IMR-90 (cell line): ENCODE results near the gene ASXL1. TPM values are rescaled to one million over a fixed set of nuclear protein-coding genes. Genes with fewer than 3 reads are reported as not detected.

ENCODE experiments used
- ATAC-seq: fragments of 200-7000 bp; cut with Tn5 transposase; 2 replicates; pipeline ENCODE4 v1.9.1; 2020; ENCODE audit warnings: low read depth, mild to moderate bottlenecking, moderate library complexity
- BruUV-seq: library from RNA; stranded (reverse); fragments of 400-500 nt; replicated peaks from 2 replicates; lab custom pipeline; 2021; lab: Mats Ljungman, UMichigan
- CTCF ChIA-PET: fragments of 300-600 bp; formaldehyde crosslinking; extraction: SDS; loops from one replicate; lab custom pipeline; 2021; ENCODE audit warnings: antibody characterized with exemption; lab: Yijun Ruan, JAX
- POLR2A ChIA-PET: fragments of 300-600 bp; sonication (Branson Sonifier 250); formaldehyde crosslinking; loops from one replicate; lab custom pipeline; 2022; ENCODE audit warnings: antibody characterized with exemption; ENCODE audit not compliant: unreplicated experiment; lab: Charles Lee
- DNase-seq: peaks from one replicate; pipeline ENCODE4 v3.0.0; 2013
- H2AFZ ChIP-seq: replicated peaks from 2 replicates; pipeline ENCODE3; 2013; ENCODE audit warnings: low read length, mild to moderate bottlenecking; ENCODE audit not compliant: poor library complexity
- H2AK5ac ChIP-seq: 2 replicates; pipeline ENCODE4 v1.6.1; 2013; ENCODE audit warnings: low read depth, low read length, inconsistent platforms
- H2AK9ac ChIP-seq: replicated peaks from 2 replicates; pipeline ENCODE3; 2013; ENCODE audit warnings: mild to moderate bottlenecking, low read depth, low read length, moderate library complexity; ENCODE audit not compliant: poor library complexity
- H2BK120ac ChIP-seq: 2 replicates; pipeline ENCODE4 v1.6.1; 2013; ENCODE audit warnings: low read depth, low read length, inconsistent platforms
- H2BK15ac ChIP-seq: 3 replicates; pipeline ENCODE4 v1.6.1; 2013; ENCODE audit warnings: low read depth, low read length, inconsistent platforms
- H2BK20ac ChIP-seq: 2 replicates; pipeline ENCODE4 v1.6.1; 2013; ENCODE audit warnings: low read depth, mild to moderate bottlenecking, inconsistent platforms, low read length, moderate library complexity
- H2BK5ac ChIP-seq: 2 replicates; pipeline ENCODE4 v1.6.1; 2013; ENCODE audit warnings: mild to moderate bottlenecking, low read depth, low read length, inconsistent platforms; ENCODE audit not compliant: poor library complexity, severe bottlenecking
- H3K14ac ChIP-seq: replicated peaks from 2 replicates; pipeline ENCODE4 v1.6.1; 2013; ENCODE audit warnings: low read depth, low read length, inconsistent platforms
- H3K18ac ChIP-seq: 2 replicates; pipeline ENCODE4 v1.6.1; 2013; ENCODE audit warnings: low read depth, low read length, control low read depth
- H3K23ac ChIP-seq: 2 replicates; pipeline ENCODE4 v1.6.1; 2013; ENCODE audit warnings: low read depth, low read length, inconsistent platforms
- H3K27ac ChIP-seq: 2 replicates; pipeline ENCODE4 v1.5.1; 2013; ENCODE audit warnings: mild to moderate bottlenecking, control low read depth, low read length; ENCODE audit not compliant: insufficient read depth
- H3K27me3 ChIP-seq: 2 replicates; pipeline ENCODE4 v1.6.1; 2013; ENCODE audit warnings: low read length; ENCODE audit not compliant: control insufficient read depth, insufficient read depth
- H3K36me3 ChIP-seq: 2 replicates; pipeline ENCODE4 v1.6.1; 2013; ENCODE audit warnings: low read length, mixed read lengths; ENCODE audit not compliant: control insufficient read depth, insufficient read depth
- H3K4ac ChIP-seq: 2 replicates; pipeline ENCODE4 v1.6.1; 2013; ENCODE audit warnings: low read depth, low read length, inconsistent platforms
- H3K4me1 ChIP-seq: 2 replicates; pipeline ENCODE4 v1.6.1; 2013; ENCODE audit warnings: low read length, mixed read lengths; ENCODE audit not compliant: control insufficient read depth, insufficient read depth
- H3K4me2 ChIP-seq: 2 replicates; pipeline ENCODE4 v1.6.1; 2013; ENCODE audit warnings: low read depth, mild to moderate bottlenecking, control low read depth, low read length, moderate library complexity
- H3K4me3 ChIP-seq: 2 replicates; pipeline ENCODE4 v1.5.1; 2013; ENCODE audit warnings: low read depth, mild to moderate bottlenecking, control low read depth, low read length, moderate library complexity; ENCODE audit not compliant: insufficient read depth
- H3K56ac ChIP-seq: 2 replicates; pipeline ENCODE4 v1.6.1; 2013; ENCODE audit warnings: low read length, inconsistent platforms; ENCODE audit not compliant: insufficient read depth; ENCODE audit errors: extremely low read depth
- H3K79me1 ChIP-seq, 2 experiments: 2 replicates each; pipeline ENCODE4 v1.6.1; 2013; ENCODE audit warnings: low read length in 2 of 2, inconsistent platforms in 1 of 2, low read depth in 1 of 2
- H3K9ac ChIP-seq: 2 replicates; pipeline ENCODE4 v1.6.1; 2013; ENCODE audit warnings: low read depth, low read length, control low read depth
- H3K9me1 ChIP-seq: 2 replicates; pipeline ENCODE4 v1.6.1; 2013; ENCODE audit warnings: low read length, inconsistent platforms; ENCODE audit not compliant: insufficient read depth
- H3K9me3 ChIP-seq: 2 replicates; pipeline ENCODE4 v1.6.1; 2013; ENCODE audit warnings: low read length; ENCODE audit not compliant: control insufficient read depth, insufficient read depth
- H4K20me1 ChIP-seq: 2 replicates; pipeline ENCODE4 v1.6.1; 2013; ENCODE audit warnings: low read length, inconsistent platforms; ENCODE audit not compliant: insufficient read depth
- H4K5ac ChIP-seq: 2 replicates; pipeline ENCODE4 v1.6.1; 2013; ENCODE audit warnings: mild to moderate bottlenecking, low read depth, low read length, control low read depth
- H4K8ac ChIP-seq, 2 experiments: 2 replicates each; pipeline ENCODE4 v1.6.1; 2013; ENCODE audit warnings: low read depth in 2 of 2, low read length in 2 of 2, control low read depth in 1 of 2, inconsistent platforms in 1 of 2
- H4K91ac ChIP-seq: 2 replicates; pipeline ENCODE4 v1.6.1; 2013; ENCODE audit warnings: low read depth, low read length, inconsistent platforms; ENCODE audit not compliant: insufficient read depth
- CEBPB ChIP-seq: IDR thresholded peaks from 2 replicates; pipeline ENCODE4 v1.6.1; 2012; ENCODE audit warnings: low read depth, low read length, improper control_type of control experiment
- RAD21 ChIP-seq: IDR thresholded peaks from 2 replicates; pipeline ENCODE4 v1.6.1; 2012; ENCODE audit warnings: low read length, improper control_type of control experiment
- WGBS, 2 experiments: methylation state at CpG; one replicate each; pipeline versions ENCODE4 v1.1.5 to v1.1.7; 2013; ENCODE audit warnings: missing lambda C conversion rate in 2 of 2; ENCODE audit not compliant: insufficient read length in 1 of 2; ENCODE audit errors: extremely low coverage in 2 of 2; 5-methylcytosine and 5-hydroxymethylcytosine counted together
- dilution Hi-C: fragments of 300-500 bp; cut with HindIII; formaldehyde crosslinking; loops from one replicate; pipeline ENCODE4 v1.14.3; 2018; ENCODE audit warnings: low sequenced_read_pairs; ENCODE audit not compliant: unreplicated experiment
- in situ Hi-C: fragments of 300-500 bp; cut with MboI; formaldehyde crosslinking; loops from 3 replicates; pipeline ENCODE4 v1.14.3; 2019; ENCODE audit warnings: low sequenced_read_pairs, inconsistent platforms, mixed read lengths
- intact Hi-C: fragments of 100-400 bp; cut with micrococcal nuclease; formaldehyde crosslinking; loops from 2 replicates; pipeline ENCODE4 v1.10.0; 2022
- polyA plus RNA-seq, 3 experiments: library from polyadenylated mRNA; depleted of rRNA; stranded (reverse); fragments of >200 nt; gene quantifications; 2 replicates each; pipeline ENCODE4 v1.2.3, GENCODE V29; 2012; ENCODE audit warnings: low replicate concordance in 1 of 3
- total RNA-seq: library from RNA; depleted of rRNA; stranded (reverse); fragments of >200 nt; gene quantifications from 2 replicates; pipeline ENCODE4 v1.2.3, GENCODE V29; 2012

Gene ASXL1
- total and polyA plus RNA-seq, 2 of the 4 experiments (the other 2 are of a cell fraction): 29.9 to 37.1 TPM

DNA sequence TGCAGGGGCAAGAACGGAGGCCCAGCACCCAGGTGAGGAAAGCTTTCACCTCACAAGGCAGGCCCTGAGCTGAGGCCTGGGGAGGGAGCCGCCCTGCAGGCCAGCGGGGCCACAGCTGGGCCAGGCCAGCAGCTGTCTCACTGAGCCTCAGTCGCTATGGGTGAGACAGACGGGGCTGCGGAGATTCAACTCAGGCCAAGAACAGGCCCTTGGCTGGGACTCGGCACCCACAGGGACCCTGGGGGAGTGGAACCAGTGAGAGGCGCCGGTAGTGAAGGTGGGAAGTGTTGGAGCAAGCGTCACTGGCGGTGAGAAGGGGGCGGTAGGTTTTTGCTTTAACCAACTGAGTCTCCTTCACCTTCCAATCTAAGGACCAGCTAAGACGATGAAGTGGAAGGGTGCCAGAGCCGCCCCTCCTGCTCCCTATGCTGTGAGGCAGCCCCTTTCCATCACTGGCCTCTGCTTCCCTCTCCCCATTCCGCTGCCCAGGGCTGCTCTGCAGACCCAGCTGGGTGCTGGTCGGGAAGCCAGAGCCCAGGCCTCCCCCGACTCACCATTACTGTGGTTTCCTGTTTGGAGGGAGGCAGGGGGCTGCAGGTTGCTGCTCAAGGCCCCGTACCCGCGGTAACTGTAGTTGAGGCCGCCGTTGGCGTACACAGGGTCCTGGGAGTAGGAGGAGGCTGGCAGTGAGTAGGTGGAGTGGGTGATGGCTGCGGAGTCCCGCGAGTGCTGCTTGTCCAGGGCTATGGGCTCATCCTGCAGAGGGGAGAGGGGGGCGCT is 93.7 kb downstream of the ASXL1 start:
- Histone ChIP-seq H4K5ac (no peak overlapping the region), H3K9me3 (no peaks in the 10 kb centered on the region), H3K4me2 (no peak overlapping the region), H3K23ac (no peak overlapping the region), H4K8ac (no peak overlapping the region), H3K4ac (no peak overlapping the region), H3K79me1 (peaks cover 30 to 36% of the 10 kb centered on the region in 2 experiments), H2AFZ (no peak overlapping the region), H3K56ac (no peak overlapping the region), H2BK15ac (no peak overlapping the region), H3K9ac (no peak overlapping the region), H3K36me3 (peaks cover 80% of the 10 kb centered on the region), H4K91ac (no peak overlapping the region), H3K4me1 (peaks cover 3% of the 10 kb centered on the region), H3K27ac (no peak overlapping the region), H3K18ac (no peak overlapping the region), H4K20me1 (peaks cover 28% of the 10 kb centered on the region), H2BK120ac (no peak overlapping the region), H3K27me3 (no peaks in the 10 kb centered on the region), H2BK5ac (no peak overlapping the region), H3K9me1 (no peaks in the 10 kb centered on the region), H2AK5ac (no peak overlapping the region), H2AK9ac (no peak overlapping the region), H3K4me3 (no peak overlapping the region), H3K14ac (no peak overlapping the region), H2BK20ac (no peak overlapping the region)
- no peak for DNase-seq
- dilution Hi-C loops (no loop called here), intact Hi-C loops (no loop called here), in situ Hi-C loops (no loop called here)
- CTCF ChIA-PET: no interaction called here
- no peak for ATAC-seq
- BruUV-seq: no TSS peak
- no CpG with 5 or more reads among the region's 27 CpGs for WGBS, 2 experiments
- TF ChIP-seq RAD21: no peak
- TF ChIP-seq CEBPB: no peak
- POLR2A ChIA-PET: no interaction called here
